Astrocyte of the hippocampus (primary cell): ENCODE measurements around the gene LSR.

Experiments used
- DNase-seq: peaks from one replicate; pipeline ENCODE4 v3.0.0; 2011; ENCODE audit warnings: low read depth, low spot score

The LSR gene

GRCh38 chr19:35248310-35249145, at the start of gene LSR:
TSS of gene LSR (plus strand) at chr19:35249002. CDS start at chr19:35249023, 21 bp downstream.
- no peak for DNase-seq

- no peak for DNase-seq
Observed at GRCh38 chr19:35199481-35199880, 49.3 kb upstream of the LSR start.

- DNase-seq, result no peak
Observed at GRCh38 chr19:35202722-35203688, 45.8 kb upstream of the LSR start.

- no peak for DNase-seq
Observed at GRCh38 chr19:35204799-35205732, 43.7 kb upstream of the LSR start.

- DNase-seq, result no peak
Observed at GRCh38 chr19:35205733-35206323, 43.0 kb upstream of the LSR start.

GRCh38 chr19:35206379-35206778, 42.4 kb upstream of the LSR start:
- no peak for DNase-seq

GRCh38 chr19:35206855-35207254, 41.9 kb upstream of the LSR start:
- DNase-seq, result no peak

GRCh38 chr19:35207391-35207871, 41.4 kb upstream of the LSR start:
- DNase-seq, result no peak

GRCh38 chr19:35208121-35208520, 40.7 kb upstream of the LSR start:
- no peak for DNase-seq

- DNase-seq, result no peak
Observed at GRCh38 chr19:35209646-35210045, 39.2 kb upstream of the LSR start.

- DNase-seq, result no peak
Observed at GRCh38 chr19:35211545-35212230, 37.1 kb upstream of the LSR start.

- no peak for DNase-seq
Observed at GRCh38 chr19:35212241-35212640, 36.6 kb upstream of the LSR start.

- DNase-seq, result peak; percentile 11
Observed at GRCh38 chr19:35213663-35214632, 34.9 kb upstream of the LSR start.

- no peak for DNase-seq
Observed at GRCh38 chr19:35214766-35215422, 33.9 kb upstream of the LSR start.

- DNase-seq, result no peak
Observed at GRCh38 chr19:35216016-35216832, 32.6 kb upstream of the LSR start.

- no peak for DNase-seq
Observed at GRCh38 chr19:35216833-35217648, 31.8 kb upstream of the LSR start.

GRCh38 chr19:35217649-35217990, 31.2 kb upstream of the LSR start:
- no peak for DNase-seq
